PC-9 (cell line): ENCODE data around the gene CAPN3. TPM values are rescaled to one million over a fixed set of nuclear protein-coding genes. Genes with fewer than 3 reads are reported as not detected.

Experiments
- BruUV-seq: library from RNA; stranded (reverse); fragments of 400-500 nt; replicated peaks from 2 replicates; lab custom pipeline; 2021; lab: Mats Ljungman, UMichigan
- CTCF ChIA-PET: fragments of 300-600 bp; sonication (Branson Sonifier 250); formaldehyde crosslinking; loops from one replicate; lab custom pipeline; 2022; ENCODE audit warnings: antibody characterized with exemption; lab: Charles Lee
- POLR2A ChIA-PET: fragments of 300-600 bp; sonication (Branson Sonifier 250); formaldehyde crosslinking; loops from one replicate; lab custom pipeline; 2022; ENCODE audit warnings: antibody characterized with exemption; ENCODE audit not compliant: unreplicated experiment; lab: Charles Lee
- DNase-seq, 2 experiments: peaks; one replicate each; pipeline versions ENCODE4 v3.0.0 to v3.0.0-alpha.2; 2015 to 2022; ENCODE audit warnings: mixed read lengths in 1 of 2
- H2AFZ ChIP-seq: fragments of 200-600 bp; sonication (generic); 2 replicates; pipeline ENCODE4 v1.8.1; 2017; ENCODE audit warnings: antibody characterized with exemption
- H3F3A ChIP-seq: fragments of 200-600 bp; sonication (generic); 2 replicates; pipeline ENCODE4 v1.8.1; 2017; ENCODE audit warnings: antibody characterized with exemption, mild to moderate bottlenecking, low read depth; ENCODE audit not compliant: insufficient read depth
- H3K27ac ChIP-seq: fragments of 200-600 bp; sonication (generic); 2 replicates; pipeline ENCODE4 v1.6.1; 2016; ENCODE audit warnings: mixed run types
- H3K27me3 ChIP-seq: fragments of 200-600 bp; sonication (generic); 2 replicates; pipeline ENCODE4 v1.6.1; 2016; ENCODE audit warnings: low read depth, mixed run types; ENCODE audit not compliant: insufficient read depth
- H3K36me3 ChIP-seq: fragments of 200-600 bp; sonication (generic); 2 replicates; pipeline ENCODE4 v1.6.1; 2016; ENCODE audit warnings: low read depth, mixed run types
- H3K4me1 ChIP-seq: fragments of 200-600 bp; sonication (generic); replicated peaks from 2 replicates; pipeline ENCODE4 v1.6.1; 2016; ENCODE audit warnings: mixed run types; ENCODE audit not compliant: insufficient read depth
- H3K4me2 ChIP-seq: fragments of 200-600 bp; sonication (generic); 2 replicates; pipeline ENCODE4 v1.6.1; 2017; ENCODE audit warnings: mixed run types
- H3K4me3 ChIP-seq: fragments of 200-600 bp; sonication (generic); 2 replicates; pipeline ENCODE4 v1.6.1; 2016; ENCODE audit warnings: mixed run types
- H3K79me2 ChIP-seq: fragments of 200-600 bp; sonication (generic); 2 replicates; pipeline ENCODE4 v1.6.1; 2017; ENCODE audit warnings: low read depth, mixed run types
- H3K9me2 ChIP-seq: fragments of 200-600 bp; sonication (generic); 2 replicates; pipeline ENCODE4 v1.8.1; 2017; ENCODE audit warnings: mild to moderate bottlenecking; ENCODE audit not compliant: insufficient read depth
- H3K9me3 ChIP-seq: fragments of 200-600 bp; sonication (generic); 2 replicates; pipeline ENCODE4 v1.8.1; 2016; ENCODE audit warnings: low read depth; ENCODE audit not compliant: insufficient read depth
- H4K20me1 ChIP-seq: fragments of 200-600 bp; sonication (generic); 2 replicates; pipeline ENCODE4 v1.8.1; 2017; ENCODE audit not compliant: insufficient read depth
- EZH2 ChIP-seq: fragments of 200-600 bp; sonication (generic); IDR thresholded peaks from 2 replicates; pipeline ENCODE4 v1.8.0; 2017; ENCODE audit warnings: antibody characterized with exemption, low read depth
- intact Hi-C: fragments of 100-400 bp; cut with micrococcal nuclease; formaldehyde crosslinking; loops from one replicate; pipeline ENCODE4 v1.10.0; 2022; ENCODE audit not compliant: unreplicated experiment
- total RNA-seq: library from RNA; stranded (reverse); gene quantifications from 2 replicates; pipeline ENCODE4 v1.2.3, GENCODE V29; 2021
- TF ChIP-seq, protein P1 (sequence below): fragments of 200-600 bp; sonication (generic); conservative IDR thresholded peaks from 2 replicates; pipeline ENCODE4 v1.6.1; 2017; ENCODE audit warnings: mixed run types, antibody characterized with exemption, mild to moderate bottlenecking, moderate library complexity

Gene CAPN3
- total RNA-seq, 1 experiment from 2014 or later = 0.50 TPM

DNA sequence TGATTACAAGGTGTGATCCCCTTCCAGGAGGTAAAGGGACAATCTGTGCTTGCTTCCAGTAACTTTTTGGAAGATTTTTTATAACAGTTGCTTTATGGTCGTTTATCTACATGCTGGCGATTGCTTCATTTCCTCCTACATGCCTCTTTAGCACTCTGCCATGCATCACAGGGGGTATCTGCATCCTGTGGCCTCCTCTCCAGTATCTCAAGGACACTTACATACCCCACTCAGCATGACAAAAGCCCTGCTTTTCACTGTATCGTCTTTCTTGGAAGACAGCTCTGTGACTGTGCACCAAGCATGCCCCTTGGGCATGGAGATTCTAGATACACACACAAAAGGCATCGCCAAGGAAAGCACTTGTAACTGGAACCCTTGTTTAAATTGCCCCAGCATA is 25.3 kb downstream of the CAPN3 start:
- ChIA-PET POLR2A (interaction anchor here (0.8 kb wide), 1 partner anchor 111 kb away, joined by 3 read pairs; the partner anchor contains the start of genes GANC and TMEM87A), CTCF (interaction anchor here (0.6 to 1.2 kb wide), 3 partner anchors 59 to 245 kb away, joined by 3 to 7 read pairs (median 4); no protein-coding TSS in a partner anchor)
- Histone ChIP-seq H3K9me2 (no peaks in the 10 kb centered on the region), H3K79me2 (no peaks in the 10 kb centered on the region), H2AFZ (no peak overlapping the region), H3K27me3 (no peaks in the 10 kb centered on the region; the same call in 1 of the 2 replicates), H3K4me3 (no peak overlapping the region), H3K4me2 (no peak overlapping the region), H3K27ac (no peak overlapping the region), H3K4me1 (no peaks in the 10 kb centered on the region), H3K36me3 (no peaks in the 10 kb centered on the region), H3F3A (no peaks in the 10 kb centered on the region), H3K9me3 (no peaks in the 10 kb centered on the region), H4K20me1 (no peaks in the 10 kb centered on the region)
- no peak for DNase-seq
- BruUV-seq = no TSS peak
- no peak for TF ChIP-seq EZH2
- TF ChIP-seq, protein P1, sequence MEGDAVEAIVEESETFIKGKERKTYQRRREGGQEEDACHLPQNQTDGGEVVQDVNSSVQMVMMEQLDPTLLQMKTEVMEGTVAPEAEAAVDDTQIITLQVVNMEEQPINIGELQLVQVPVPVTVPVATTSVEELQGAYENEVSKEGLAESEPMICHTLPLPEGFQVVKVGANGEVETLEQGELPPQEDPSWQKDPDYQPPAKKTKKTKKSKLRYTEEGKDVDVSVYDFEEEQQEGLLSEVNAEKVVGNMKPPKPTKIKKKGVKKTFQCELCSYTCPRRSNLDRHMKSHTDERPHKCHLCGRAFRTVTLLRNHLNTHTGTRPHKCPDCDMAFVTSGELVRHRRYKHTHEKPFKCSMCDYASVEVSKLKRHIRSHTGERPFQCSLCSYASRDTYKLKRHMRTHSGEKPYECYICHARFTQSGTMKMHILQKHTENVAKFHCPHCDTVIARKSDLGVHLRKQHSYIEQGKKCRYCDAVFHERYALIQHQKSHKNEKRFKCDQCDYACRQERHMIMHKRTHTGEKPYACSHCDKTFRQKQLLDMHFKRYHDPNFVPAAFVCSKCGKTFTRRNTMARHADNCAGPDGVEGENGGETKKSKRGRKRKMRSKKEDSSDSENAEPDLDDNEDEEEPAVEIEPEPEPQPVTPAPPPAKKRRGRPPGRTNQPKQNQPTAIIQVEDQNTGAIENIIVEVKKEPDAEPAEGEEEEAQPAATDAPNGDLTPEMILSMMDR = no peak
- intact Hi-C loops = loop anchor here (2.0 to 10.0 kb wide), 3 partner anchors 110 to 318 kb away; partner anchors contain the start of genes GANC, PLA2G4F and TMEM87A

DNA sequence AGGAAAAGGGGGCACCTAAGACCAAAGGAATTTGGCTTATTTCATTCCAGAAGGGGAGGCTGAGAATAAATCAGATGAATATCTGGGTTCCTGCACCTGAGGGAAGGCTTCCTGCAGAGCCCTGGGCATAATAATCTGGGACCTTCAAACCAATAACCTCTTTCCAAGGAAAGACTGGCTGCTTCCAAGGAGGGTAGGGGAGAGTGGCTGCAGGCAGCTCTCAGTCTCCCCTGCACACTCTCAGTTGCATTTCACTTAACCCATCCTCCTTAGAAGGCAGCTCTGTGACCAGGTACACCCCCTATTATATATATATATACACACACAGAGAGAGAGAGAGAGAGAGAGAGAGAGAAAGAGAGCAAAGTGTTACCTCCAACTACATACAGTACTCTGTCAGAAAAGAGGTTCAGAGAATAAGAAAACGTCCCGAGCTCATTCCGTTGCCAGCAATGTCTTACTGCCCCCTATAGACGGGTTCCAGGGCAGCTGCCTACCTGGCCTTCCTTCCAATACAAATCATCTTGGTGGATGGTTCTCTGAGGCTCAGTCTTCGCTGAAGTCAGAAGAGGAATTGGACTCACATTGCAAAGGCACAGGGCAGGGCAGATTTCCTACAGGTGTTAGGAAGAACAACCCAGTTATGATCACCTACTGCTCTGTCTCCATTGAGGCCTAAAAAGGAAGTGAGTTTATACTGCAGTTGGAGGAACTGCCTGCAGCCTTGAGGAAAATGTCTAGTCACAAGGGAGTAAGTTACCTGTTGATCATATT is 26.1 kb downstream of the CAPN3 start:
- TF ChIP-seq, protein P1 = peak; percentile 75
- TF ChIP-seq EZH2 = no peak
- Histone ChIP-seq H3K4me2 (no peak overlapping the region), H3K4me1 (no peaks in the 10 kb centered on the region), H3K27ac (no peak overlapping the region), H4K20me1 (no peaks in the 10 kb centered on the region), H3K9me3 (no peaks in the 10 kb centered on the region), H3K36me3 (no peaks in the 10 kb centered on the region), H3K27me3 (no peaks in the 10 kb centered on the region; the same call in 1 of the 2 replicates), H3K79me2 (no peaks in the 10 kb centered on the region), H3F3A (no peaks in the 10 kb centered on the region), H3K9me2 (no peaks in the 10 kb centered on the region), H2AFZ (no peak overlapping the region), H3K4me3 (no peak overlapping the region)
- peak in 1 of 2 experiments; percentile 44 for DNase-seq
- ChIA-PET POLR2A (interaction anchor here (0.5 to 0.8 kb wide), 2 partner anchors 112 to 229 kb away, joined by 3 read pairs; partner anchors contain the start of genes GANC, PLA2G4F and TMEM87A), CTCF (interaction anchor here (0.6 to 1.2 kb wide), 6 partner anchors 110 to 396 kb away, joined by 3 to 4 read pairs (median 4); partner anchors contain the start of genes GANC, PLA2G4F and TMEM87A)
- BruUV-seq = no TSS peak
- intact Hi-C loops = loop anchor here (2.0 to 10.0 kb wide), 3 partner anchors 111 to 319 kb away; partner anchors contain the start of genes GANC, PLA2G4F and TMEM87A

DNA sequence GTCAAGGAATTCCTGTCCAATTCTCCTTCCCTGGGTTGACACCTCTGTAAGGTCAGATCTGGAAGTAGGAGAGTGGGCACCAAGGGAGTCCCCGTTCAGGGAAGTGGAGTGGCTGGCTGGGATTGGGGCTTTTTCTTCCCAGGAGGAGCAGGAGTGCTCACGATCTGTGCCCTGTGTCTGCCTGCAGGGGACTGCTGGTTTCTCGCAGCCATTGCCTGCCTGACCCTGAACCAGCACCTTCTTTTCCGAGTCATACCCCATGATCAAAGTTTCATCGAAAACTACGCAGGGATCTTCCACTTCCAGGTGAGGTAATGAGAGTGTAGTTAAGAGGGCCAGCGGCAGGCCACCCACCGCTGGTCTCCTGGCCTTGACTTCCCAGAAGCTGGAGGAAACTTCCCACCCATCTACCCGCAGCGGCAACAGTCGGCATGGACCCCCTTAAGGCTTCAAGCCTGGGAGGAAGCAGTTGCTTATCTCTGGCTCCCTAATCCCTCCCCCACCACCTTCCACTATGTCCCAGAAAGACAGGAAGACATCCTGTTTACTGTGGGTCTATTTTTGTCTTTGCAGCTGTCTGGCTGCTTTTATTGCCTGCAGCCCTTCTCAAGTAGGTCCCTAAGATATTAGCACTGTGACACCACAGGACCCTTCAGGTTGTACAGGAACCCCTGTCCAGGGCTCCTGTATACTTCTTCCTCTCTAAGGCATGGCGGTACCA is 26.8 kb downstream of the CAPN3 start:
- POLR2A ChIA-PET = no interaction called here
- BruUV-seq = no TSS peak
- intact Hi-C loops = loop anchor here (2.0 to 10.0 kb wide), 3 partner anchors 111 to 319 kb away; partner anchors contain the start of genes GANC, PLA2G4F and TMEM87A

More for the DNA sequence above, 26.8 kb downstream of the CAPN3 start:
- Histone ChIP-seq H3K79me2 (no peaks in the 10 kb centered on the region), H3K4me1 (no peaks in the 10 kb centered on the region), H3K27me3 (no peaks in the 10 kb centered on the region; the same call in 1 of the 2 replicates), H3K9me3 (no peaks in the 10 kb centered on the region), H3K4me2 (no peak overlapping the region), H2AFZ (no peak overlapping the region), H3K27ac (no peak overlapping the region), H4K20me1 (no peaks in the 10 kb centered on the region), H3F3A (no peaks in the 10 kb centered on the region), H3K9me2 (no peaks in the 10 kb centered on the region), H3K36me3 (no peaks in the 10 kb centered on the region), H3K4me3 (no peak overlapping the region)
- DNase-seq = no peak
- TF ChIP-seq, protein P1 = no peak
- TF ChIP-seq EZH2 = no peak
- CTCF ChIA-PET = interaction anchor here (1.0 to 1.2 kb wide), 2 partner anchors 111 to 247 kb away, joined by 3 to 4 read pairs; no protein-coding TSS in a partner anchor
